Panc1 (cell line): ENCODE data around the gene FAM98B. TPM values are rescaled to one million over a fixed set of nuclear protein-coding genes. Genes with fewer than 3 reads are reported as not detected.

Experiments
- ATAC-seq: fragments of 200-7000 bp; cut with Tn5 transposase; 2 replicates; pipeline ENCODE4 v1.9.1; 2020; ENCODE audit warnings: mild to moderate bottlenecking, moderate library complexity
- BruUV-seq: library from RNA; stranded (reverse); fragments of 400-500 nt; replicated peaks from 2 replicates; lab custom pipeline; 2021; lab: Mats Ljungman, UMichigan
- CTCF ChIA-PET: fragments of 300-600 bp; sonication (Branson Sonifier 250); formaldehyde crosslinking; loops from one replicate; lab custom pipeline; 2022; ENCODE audit warnings: antibody characterized with exemption; lab: Charles Lee
- POLR2A ChIA-PET: fragments of 300-600 bp; sonication (Branson Sonifier 250); formaldehyde crosslinking; loops from one replicate; lab custom pipeline; 2022; ENCODE audit warnings: antibody characterized with exemption; lab: Charles Lee
- DNase-seq: peaks from one replicate; pipeline ENCODE4 v3.0.0-alpha.2; 2010; ENCODE audit warnings: low read depth, low spot score
- H3K27ac ChIP-seq: 2 replicates; pipeline ENCODE4 v1.5.1; 2011; ENCODE audit warnings: mild to moderate bottlenecking, low read length, inconsistent platforms
- H3K27me3 ChIP-seq: fragments of 200-500 bp; sonication (Bioruptor generic); 2 replicates; pipeline ENCODE4 v1.6.0; 2014; ENCODE audit warnings: low read length, inconsistent platforms; ENCODE audit not compliant: control insufficient read depth, insufficient read depth
- H3K36me3 ChIP-seq: fragments of 200-500 bp; sonication (Bioruptor generic); 2 replicates; pipeline ENCODE4 v1.5.1; 2014; ENCODE audit warnings: inconsistent platforms, mild to moderate bottlenecking, low read length, moderate library complexity; ENCODE audit not compliant: control insufficient read depth, insufficient read depth
- H3K4me1 ChIP-seq: 2 replicates; pipeline ENCODE4 v1.5.1; 2011; ENCODE audit warnings: inconsistent platforms, mild to moderate bottlenecking, low read length, moderate library complexity; ENCODE audit not compliant: control insufficient read depth, insufficient read depth
- H3K4me3 ChIP-seq, 2 experiments: 2 replicates each; pipeline ENCODE4 v1.5.1; 2011 to 2012; ENCODE audit warnings: low read depth in 2 of 2, low read length in 2 of 2, mild to moderate bottlenecking in 2 of 2, inconsistent platforms in 1 of 2, moderate library complexity in 1 of 2
- H3K9me3 ChIP-seq: fragments of 200-500 bp; sonication (Bioruptor generic); 2 replicates; pipeline ENCODE4 v1.5.1; 2014; ENCODE audit warnings: low read depth, mild to moderate bottlenecking, inconsistent platforms, low read length, moderate library complexity; ENCODE audit not compliant: control insufficient read depth, insufficient read depth
- POLR2AphosphoS5 ChIP-seq: IDR thresholded peaks from 2 replicates; pipeline ENCODE4 v1.6.1; 2012; ENCODE audit warnings: mild to moderate bottlenecking, low read depth, low read length, moderate library complexity
- SIN3A ChIP-seq: IDR thresholded peaks from 2 replicates; pipeline ENCODE4 v1.6.1; 2012; ENCODE audit warnings: low read depth, mild to moderate bottlenecking, low read length, moderate library complexity, borderline replicate concordance; ENCODE audit not compliant: insufficient read depth
- TCF7L2 ChIP-seq: IDR thresholded peaks from 2 replicates; pipeline ENCODE4 v1.6.1; 2011; ENCODE audit warnings: mild to moderate bottlenecking, low read depth, low read length, inconsistent platforms
- in situ Hi-C: cut with HindIII; loops from 2 replicates; pipeline ENCODE4 v1.10.0; 2016; ENCODE audit warnings: low sequenced_read_pairs, low pct_unique_long_range_greater_than_20kb
- intact Hi-C: fragments of 100-400 bp; cut with micrococcal nuclease; formaldehyde crosslinking; loops from one replicate; pipeline ENCODE4 v1.10.0; 2022; ENCODE audit not compliant: unreplicated experiment
- total RNA-seq: library from RNA; stranded (reverse); gene quantifications from one replicate; pipeline ENCODE4 v1.2.1, GENCODE V29; 2021; ENCODE audit not compliant: unreplicated experiment
- TF ChIP-seq, protein P1 (sequence below): fragments of 450-650 bp; IDR thresholded peaks from 2 replicates; pipeline ENCODE4 v1.5.1; 2017; ENCODE audit warnings: mild to moderate bottlenecking
- TF ChIP-seq, protein P2 (sequence below), 2 experiments: IDR thresholded peaks; 2 replicates each; pipeline ENCODE4 v1.6.1; 2011 to 2012; ENCODE audit warnings: low read depth in 2 of 2, control low read depth in 1 of 2, low read length in 1 of 2, mild to moderate bottlenecking in 1 of 2, moderate library complexity in 1 of 2; ENCODE audit not compliant: insufficient read depth in 1 of 2

The FAM98B gene
- total RNA-seq, 1 experiment from 2014 or later: 32.5 TPM

DNA sequence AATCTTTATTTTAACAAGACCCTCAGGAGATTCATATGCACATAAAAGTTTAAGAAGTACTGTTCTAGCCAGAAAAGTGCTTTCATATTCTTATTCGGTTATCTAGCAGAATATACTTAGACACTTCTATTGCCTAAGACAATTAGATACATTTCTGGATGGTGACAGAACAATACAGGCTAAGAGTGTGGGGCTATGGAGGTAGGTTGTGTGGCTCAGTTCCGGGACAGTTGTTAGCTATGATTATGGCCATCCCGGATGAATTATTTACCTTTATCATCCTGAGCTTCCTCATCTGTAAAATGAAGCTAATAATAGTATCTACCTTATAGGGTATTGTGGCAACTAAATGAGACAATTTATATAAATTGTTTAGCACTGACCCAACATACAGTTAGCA, 6.6 kb downstream of the FAM98B start:
- no peak overlapping the region for H3K4me3 ChIP-seq
- no peaks in the 10 kb centered on the region for H3K9me3 ChIP-seq
- TF ChIP-seq, protein P1, sequence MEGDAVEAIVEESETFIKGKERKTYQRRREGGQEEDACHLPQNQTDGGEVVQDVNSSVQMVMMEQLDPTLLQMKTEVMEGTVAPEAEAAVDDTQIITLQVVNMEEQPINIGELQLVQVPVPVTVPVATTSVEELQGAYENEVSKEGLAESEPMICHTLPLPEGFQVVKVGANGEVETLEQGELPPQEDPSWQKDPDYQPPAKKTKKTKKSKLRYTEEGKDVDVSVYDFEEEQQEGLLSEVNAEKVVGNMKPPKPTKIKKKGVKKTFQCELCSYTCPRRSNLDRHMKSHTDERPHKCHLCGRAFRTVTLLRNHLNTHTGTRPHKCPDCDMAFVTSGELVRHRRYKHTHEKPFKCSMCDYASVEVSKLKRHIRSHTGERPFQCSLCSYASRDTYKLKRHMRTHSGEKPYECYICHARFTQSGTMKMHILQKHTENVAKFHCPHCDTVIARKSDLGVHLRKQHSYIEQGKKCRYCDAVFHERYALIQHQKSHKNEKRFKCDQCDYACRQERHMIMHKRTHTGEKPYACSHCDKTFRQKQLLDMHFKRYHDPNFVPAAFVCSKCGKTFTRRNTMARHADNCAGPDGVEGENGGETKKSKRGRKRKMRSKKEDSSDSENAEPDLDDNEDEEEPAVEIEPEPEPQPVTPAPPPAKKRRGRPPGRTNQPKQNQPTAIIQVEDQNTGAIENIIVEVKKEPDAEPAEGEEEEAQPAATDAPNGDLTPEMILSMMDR: no peak
- TF ChIP-seq POLR2AphosphoS5 (no peak), SIN3A (no peak), TCF7L2 (no peak)
- TF ChIP-seq, protein P2, sequence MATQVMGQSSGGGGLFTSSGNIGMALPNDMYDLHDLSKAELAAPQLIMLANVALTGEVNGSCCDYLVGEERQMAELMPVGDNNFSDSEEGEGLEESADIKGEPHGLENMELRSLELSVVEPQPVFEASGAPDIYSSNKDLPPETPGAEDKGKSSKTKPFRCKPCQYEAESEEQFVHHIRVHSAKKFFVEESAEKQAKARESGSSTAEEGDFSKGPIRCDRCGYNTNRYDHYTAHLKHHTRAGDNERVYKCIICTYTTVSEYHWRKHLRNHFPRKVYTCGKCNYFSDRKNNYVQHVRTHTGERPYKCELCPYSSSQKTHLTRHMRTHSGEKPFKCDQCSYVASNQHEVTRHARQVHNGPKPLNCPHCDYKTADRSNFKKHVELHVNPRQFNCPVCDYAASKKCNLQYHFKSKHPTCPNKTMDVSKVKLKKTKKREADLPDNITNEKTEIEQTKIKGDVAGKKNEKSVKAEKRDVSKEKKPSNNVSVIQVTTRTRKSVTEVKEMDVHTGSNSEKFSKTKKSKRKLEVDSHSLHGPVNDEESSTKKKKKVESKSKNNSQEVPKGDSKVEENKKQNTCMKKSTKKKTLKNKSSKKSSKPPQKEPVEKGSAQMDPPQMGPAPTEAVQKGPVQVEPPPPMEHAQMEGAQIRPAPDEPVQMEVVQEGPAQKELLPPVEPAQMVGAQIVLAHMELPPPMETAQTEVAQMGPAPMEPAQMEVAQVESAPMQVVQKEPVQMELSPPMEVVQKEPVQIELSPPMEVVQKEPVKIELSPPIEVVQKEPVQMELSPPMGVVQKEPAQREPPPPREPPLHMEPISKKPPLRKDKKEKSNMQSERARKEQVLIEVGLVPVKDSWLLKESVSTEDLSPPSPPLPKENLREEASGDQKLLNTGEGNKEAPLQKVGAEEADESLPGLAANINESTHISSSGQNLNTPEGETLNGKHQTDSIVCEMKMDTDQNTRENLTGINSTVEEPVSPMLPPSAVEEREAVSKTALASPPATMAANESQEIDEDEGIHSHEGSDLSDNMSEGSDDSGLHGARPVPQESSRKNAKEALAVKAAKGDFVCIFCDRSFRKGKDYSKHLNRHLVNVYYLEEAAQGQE (IDR thresholded peaks at IDR 0.05; ENCODE audit: insufficient read depth in 1 of 2, low read depth in 2 of 2, low read length in 1 of 2): no peak
- no peak for ATAC-seq
- in situ Hi-C loops: loop anchor here (25.0 kb wide), 1 partner anchor 227 kb away; no protein-coding TSS in a partner anchor
- H3K4me1 ChIP-seq: no peaks in the 10 kb centered on the region; the same call in none of the 2 replicates
- ChIA-PET CTCF (interaction anchor here (0.6 kb wide), 1 partner anchor 209 kb away, joined by 3 read pairs; no protein-coding TSS in a partner anchor), POLR2A (no interaction called here)
- intact Hi-C loops: no loop called here
- BruUV-seq: no TSS peak
- no peak overlapping the region for H3K27ac ChIP-seq
- no peaks in the 10 kb centered on the region for H3K27me3 ChIP-seq
- H3K36me3 ChIP-seq: peaks cover under 1% of the 10 kb centered on the region; the same call in 1 of the 2 replicates
- no peak for DNase-seq

DNA sequence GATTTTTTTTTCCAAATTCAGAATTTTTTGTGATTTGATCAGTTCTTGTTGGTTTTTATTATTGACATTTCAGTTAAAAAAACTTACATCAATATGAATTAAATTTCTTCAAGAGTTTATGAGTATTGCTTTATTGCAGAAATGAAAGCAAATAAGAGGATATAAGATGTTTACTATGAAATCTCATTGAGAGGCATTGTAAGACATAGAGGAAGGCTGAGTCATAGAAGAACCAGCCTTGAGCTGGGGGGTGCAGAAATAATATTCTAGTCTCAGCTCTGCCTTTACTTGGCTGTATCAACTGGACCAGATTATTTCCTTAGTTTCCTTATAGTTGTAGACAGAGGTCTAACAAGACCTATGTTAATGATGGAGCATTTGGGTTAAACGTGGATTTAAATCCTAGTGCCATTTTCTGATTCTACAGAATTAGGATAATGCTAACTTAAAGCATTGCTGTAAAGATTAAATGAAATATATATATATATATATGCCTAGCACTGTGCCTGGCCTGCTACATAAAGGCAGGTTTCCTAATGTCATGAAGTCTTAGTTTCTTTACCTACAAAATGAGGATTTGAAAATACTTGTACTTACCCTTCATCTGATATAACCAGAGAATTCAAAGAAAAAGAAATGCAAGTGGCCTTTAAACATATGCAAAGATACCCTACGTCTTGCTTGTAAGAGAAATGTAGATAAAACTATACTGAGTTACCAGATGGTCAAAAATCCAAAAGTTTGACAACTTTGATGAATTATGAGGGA, 7.3 kb downstream of the FAM98B start:
- H3K36me3 ChIP-seq: peaks cover 3% of the 10 kb centered on the region; the same call in 1 of the 2 replicates
- no TSS peak for BruUV-seq
- TF ChIP-seq, protein P2 (IDR thresholded peaks at IDR 0.05; ENCODE audit: insufficient read depth in 1 of 2, low read depth in 2 of 2, low read length in 1 of 2): no peak
- TF ChIP-seq POLR2AphosphoS5 (no peak), SIN3A (no peak), TCF7L2 (no peak)
- TF ChIP-seq, protein P1: no peak
- H3K27me3 ChIP-seq: no peaks in the 10 kb centered on the region
- no peak for ATAC-seq
- POLR2A ChIA-PET: no interaction called here
- no peak overlapping the region for H3K27ac ChIP-seq
- in situ Hi-C loops: loop anchor here (25.0 kb wide), 1 partner anchor 226 kb away; no protein-coding TSS in a partner anchor
- intact Hi-C loops: no loop called here
- H3K4me1 ChIP-seq: no peaks in the 10 kb centered on the region; the same call in none of the 2 replicates
- no peak for DNase-seq
- no peaks in the 10 kb centered on the region for H3K9me3 ChIP-seq
- H3K4me3 ChIP-seq: no peak overlapping the region
- CTCF ChIA-PET: interaction anchor here (0.6 kb wide), 1 partner anchor 210 kb away, joined by 3 read pairs; no protein-coding TSS in a partner anchor
